H1 (cell line): ENCODE measurements around the gene ADGRB3. TPM values are rescaled to one million over a fixed set of nuclear protein-coding genes. Genes with fewer than 3 reads are reported as not detected.

Experiments used
- PHF8 ChIP-seq: fragments of 200-600 bp; sonication (generic); conservative IDR thresholded peaks from 2 replicates; pipeline ENCODE4 v1.7.1; 2012; ENCODE audit warnings: low read depth, mild to moderate bottlenecking, inconsistent platforms, low read length, moderate library complexity
- RAD21 ChIP-seq, 2 experiments: IDR thresholded peaks in 1 of 2; conservative IDR thresholded peaks in 1 of 2; 2 replicates each; pipeline ENCODE4 v1.6.1; 2011; ENCODE audit warnings: low read depth in 2 of 2, low read length in 2 of 2, improper control_type of control experiment in 1 of 2, inconsistent platforms in 1 of 2, mild to moderate bottlenecking in 1 of 2, moderate library complexity in 1 of 2
- polyA plus RNA-seq, 7 experiments: library from polyadenylated mRNA; depleted of rRNA in 3 of 7; stranded (reverse) in 5 of 7; unstranded in 2 of 7; fragments of >200 nt in 5 of 7; fragments of 200-250 nt in 2 of 7; gene quantifications; 1 replicate in 5 of 7; 2 replicates in 1 of 7; 4 replicates in 1 of 7; pipeline versions ENCODE4 v1.2.1 to v1.2.3, GENCODE V29; 2011 to 2013; ENCODE audit warnings: missing spikeins in 2 of 7, mixed read lengths in 2 of 7
- total RNA-seq: library from RNA; stranded (reverse); fragmentation: NEBNext Ultra II Directional; extraction: Animal tissue kit (Norgen Biotek cat#: 25700); gene quantifications from 2 replicates; pipeline ENCODE4 v1.2.1, GENCODE V29; 2021

ADGRB3 gene
- total and polyA plus RNA-seq, 2 of the 8 experiments (the other 6 are each of a cell fraction or from before 2014, with no cell fraction given): 0.35 to 1.2 TPM

GRCh38 chr6:69285054-69285453 is 650.0 kb downstream of the ADGRB3 start (continued):
- no peak for TF ChIP-seq PHF8
- no peak for TF ChIP-seq RAD21 (IDR thresholded peaks at IDR 0.05 in 1 of 2, conservative IDR thresholded peaks at IDR 0.05 in 1 of 2; ENCODE audit: low read depth in 2 of 2, low read length in 2 of 2)
